Measurements from ENCODE around the gene CD99L2. TPM values are rescaled to one million over a fixed set of nuclear protein-coding genes. Genes with fewer than 3 reads are reported as not detected.

The CD99L2 gene
- total RNA-seq, 4 donors from 2014 or later: 11.9 to 32.2 (median 23.9) TPM

DNA sequence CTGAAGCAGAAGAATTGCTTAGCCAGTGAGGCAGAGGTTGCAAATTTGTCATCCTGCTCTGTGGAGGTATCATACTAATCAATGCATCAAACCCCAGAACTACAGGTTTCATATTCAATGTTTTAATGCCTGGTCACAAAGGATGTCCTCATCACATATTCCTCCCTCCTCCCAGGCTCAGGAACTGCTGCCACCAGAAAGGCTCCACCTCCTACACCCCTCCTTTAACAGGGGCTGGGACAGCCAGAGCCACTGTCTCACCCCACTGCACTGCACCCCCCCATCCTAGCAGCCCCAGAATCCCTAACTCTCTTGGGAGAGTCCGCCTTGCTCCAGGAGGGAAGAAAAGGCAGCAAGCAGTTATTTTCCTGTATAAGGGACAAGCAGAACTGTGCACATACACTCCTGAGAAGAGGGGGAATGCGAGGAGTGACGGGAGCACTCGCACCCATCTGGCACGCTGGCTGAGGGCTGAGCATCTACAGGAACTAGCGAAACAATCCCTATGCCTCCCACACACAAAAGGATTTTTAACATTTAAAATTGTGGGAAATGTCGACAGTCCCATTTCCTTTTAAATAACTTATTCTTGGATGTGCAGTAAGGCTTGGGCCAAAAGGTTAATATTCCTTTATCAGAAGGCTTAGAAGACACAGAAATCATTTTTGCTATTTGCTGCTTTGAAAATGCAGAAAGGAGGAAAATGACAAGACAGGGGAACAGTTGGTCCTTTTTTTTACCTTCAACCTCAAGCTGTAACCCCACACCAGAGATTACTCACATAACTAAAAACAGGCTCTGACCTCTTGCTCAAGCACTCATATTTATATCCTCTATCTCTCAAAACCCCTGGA, 27.8 kb downstream of the CD99L2 start:
- H3K4me3 ChIP-seq: no peak overlapping the region

DNA sequence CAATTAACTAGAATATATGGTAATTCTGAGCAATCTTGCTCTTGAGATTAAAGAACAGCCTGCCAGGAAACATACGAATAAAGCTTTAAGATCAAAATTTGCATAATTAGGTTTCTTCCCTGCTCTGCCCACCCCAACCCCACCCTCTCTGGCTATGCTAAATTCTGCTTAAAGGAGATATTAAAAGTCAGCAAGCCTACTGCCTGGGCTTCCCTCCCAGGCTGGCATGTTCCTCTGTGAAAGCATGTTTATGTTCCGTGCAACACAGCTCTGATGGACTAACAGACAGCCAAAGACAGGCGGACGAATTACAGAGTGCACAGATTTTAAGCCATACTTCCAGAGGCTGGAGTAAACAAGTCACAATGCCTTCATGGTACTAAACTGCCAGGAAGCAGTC, 28.4 kb downstream of the CD99L2 start:
- Histone ChIP-seq H3K4me1 (no peaks in the 10 kb centered on the region), H3K27ac (no peak overlapping the region), H3K27me3 (no peaks in the 10 kb centered on the region), H3K4me3 (no peak overlapping the region), H3K9me3 (no peaks in the 10 kb centered on the region), H3K36me3 (no peaks in the 10 kb centered on the region)
- no peak for DNase-seq
- no peak for TF ChIP-seq POLR2A (IDR thresholded peaks at IDR 0.05)

More for the DNA sequence above, 27.8 kb downstream of the CD99L2 start:
- H3K36me3 ChIP-seq: no peaks in the 10 kb centered on the region
- DNase-seq: no peak
- H3K4me1 ChIP-seq: no peaks in the 10 kb centered on the region
- H3K9me3 ChIP-seq: no peaks in the 10 kb centered on the region
- TF ChIP-seq, protein P1, sequence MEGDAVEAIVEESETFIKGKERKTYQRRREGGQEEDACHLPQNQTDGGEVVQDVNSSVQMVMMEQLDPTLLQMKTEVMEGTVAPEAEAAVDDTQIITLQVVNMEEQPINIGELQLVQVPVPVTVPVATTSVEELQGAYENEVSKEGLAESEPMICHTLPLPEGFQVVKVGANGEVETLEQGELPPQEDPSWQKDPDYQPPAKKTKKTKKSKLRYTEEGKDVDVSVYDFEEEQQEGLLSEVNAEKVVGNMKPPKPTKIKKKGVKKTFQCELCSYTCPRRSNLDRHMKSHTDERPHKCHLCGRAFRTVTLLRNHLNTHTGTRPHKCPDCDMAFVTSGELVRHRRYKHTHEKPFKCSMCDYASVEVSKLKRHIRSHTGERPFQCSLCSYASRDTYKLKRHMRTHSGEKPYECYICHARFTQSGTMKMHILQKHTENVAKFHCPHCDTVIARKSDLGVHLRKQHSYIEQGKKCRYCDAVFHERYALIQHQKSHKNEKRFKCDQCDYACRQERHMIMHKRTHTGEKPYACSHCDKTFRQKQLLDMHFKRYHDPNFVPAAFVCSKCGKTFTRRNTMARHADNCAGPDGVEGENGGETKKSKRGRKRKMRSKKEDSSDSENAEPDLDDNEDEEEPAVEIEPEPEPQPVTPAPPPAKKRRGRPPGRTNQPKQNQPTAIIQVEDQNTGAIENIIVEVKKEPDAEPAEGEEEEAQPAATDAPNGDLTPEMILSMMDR (IDR thresholded peaks at IDR 0.05): no peak
- TF ChIP-seq POLR2A (IDR thresholded peaks at IDR 0.05): no peak
- H3K27me3 ChIP-seq: no peaks in the 10 kb centered on the region
- no peak overlapping the region for H3K27ac ChIP-seq

DNA sequence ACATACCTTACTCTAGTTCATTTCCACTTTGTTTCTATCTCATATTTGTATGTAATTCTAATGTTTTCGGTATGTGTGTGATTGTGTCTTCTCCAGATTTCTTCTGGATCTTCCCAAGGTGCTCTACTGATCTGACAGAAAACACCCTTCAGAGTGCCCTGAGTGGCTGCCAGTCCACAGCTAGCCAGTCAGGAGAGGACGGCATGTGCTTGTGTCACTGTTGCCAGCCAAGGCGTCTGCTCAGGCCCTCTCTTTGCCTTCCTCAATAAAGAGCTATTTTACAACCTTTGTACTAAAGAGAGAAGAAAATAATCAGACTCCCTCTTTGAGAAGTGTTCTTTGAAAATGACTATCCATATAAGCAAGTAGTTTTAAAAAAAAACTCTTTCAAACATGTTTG, 29.0 kb downstream of the CD99L2 start:
- Histone ChIP-seq H3K9me3 (no peaks in the 10 kb centered on the region), H3K27ac (no peak overlapping the region), H3K4me3 (no peak overlapping the region), H3K27me3 (no peaks in the 10 kb centered on the region), H3K36me3 (no peaks in the 10 kb centered on the region), H3K4me1 (no peaks in the 10 kb centered on the region)
- TF ChIP-seq, protein P1 (IDR thresholded peaks at IDR 0.05): no peak
- TF ChIP-seq POLR2A (IDR thresholded peaks at IDR 0.05): no peak
- no peak for DNase-seq

- TF ChIP-seq POLR2A (IDR thresholded peaks at IDR 0.05): no peak
- TF ChIP-seq, protein P1 (IDR thresholded peaks at IDR 0.05): no peak
- Histone ChIP-seq H3K27ac (no peak overlapping the region), H3K9me3 (no peaks in the 10 kb centered on the region), H3K36me3 (no peaks in the 10 kb centered on the region), H3K4me3 (no peak overlapping the region), H3K4me1 (no peaks in the 10 kb centered on the region), H3K27me3 (no peaks in the 10 kb centered on the region)
- no peak for DNase-seq
These were observed 29.8 kb downstream of the CD99L2 start for GRCh38 chrX:150868625-150869024.

GRCh38 chrX:150864127-150864526, 34.3 kb downstream of the CD99L2 start:
- no peak for TF ChIP-seq POLR2A (IDR thresholded peaks at IDR 0.05)
- TF ChIP-seq, protein P1 (IDR thresholded peaks at IDR 0.05): no peak
- no peak for DNase-seq
- no peaks in the 10 kb centered on the region for H3K27me3 ChIP-seq

GRCh38 chrX:150863191-150863590, 35.3 kb downstream of the CD99L2 start:
- Histone ChIP-seq H3K4me3 (no peak overlapping the region), H3K27ac (no peak overlapping the region), H3K9me3 (no peaks in the 10 kb centered on the region), H3K36me3 (no peaks in the 10 kb centered on the region), H3K27me3 (no peaks in the 10 kb centered on the region), H3K4me1 (no peaks in the 10 kb centered on the region)
- DNase-seq: no peak
- TF ChIP-seq POLR2A (IDR thresholded peaks at IDR 0.05): no peak
- TF ChIP-seq, protein P1 (IDR thresholded peaks at IDR 0.05): no peak

More at GRCh38 chrX:150864127-150864526, 34.3 kb downstream of the CD99L2 start:
- H3K4me1 ChIP-seq: no peaks in the 10 kb centered on the region
- H3K4me3 ChIP-seq: no peak overlapping the region
- no peaks in the 10 kb centered on the region for H3K9me3 ChIP-seq
- no peak overlapping the region for H3K27ac ChIP-seq
- H3K36me3 ChIP-seq: no peaks in the 10 kb centered on the region
